Measurements from ENCODE around the gene ACY1.

ACY1 gene

DNA sequence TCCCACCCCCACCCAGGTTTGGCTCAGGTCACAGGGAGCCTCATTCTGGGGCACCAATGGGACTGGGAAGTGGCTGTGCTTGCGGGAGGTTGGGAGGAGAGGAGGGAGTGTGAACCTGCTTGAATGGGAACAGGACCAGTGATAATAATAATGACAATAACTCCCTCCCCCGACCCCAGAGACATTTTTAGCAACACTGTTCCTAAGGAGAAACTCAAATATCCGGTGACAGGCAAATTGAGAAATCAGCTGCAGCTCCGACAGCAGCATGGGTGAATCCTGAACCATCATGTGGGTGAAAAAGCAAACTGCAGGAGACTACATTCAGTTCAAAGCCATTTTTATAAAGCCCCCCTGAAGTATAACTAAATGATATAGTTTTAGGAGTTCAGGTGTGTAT, 24.0 kb downstream of the ACY1 start:
- DNase-seq, result no peak

DNA sequence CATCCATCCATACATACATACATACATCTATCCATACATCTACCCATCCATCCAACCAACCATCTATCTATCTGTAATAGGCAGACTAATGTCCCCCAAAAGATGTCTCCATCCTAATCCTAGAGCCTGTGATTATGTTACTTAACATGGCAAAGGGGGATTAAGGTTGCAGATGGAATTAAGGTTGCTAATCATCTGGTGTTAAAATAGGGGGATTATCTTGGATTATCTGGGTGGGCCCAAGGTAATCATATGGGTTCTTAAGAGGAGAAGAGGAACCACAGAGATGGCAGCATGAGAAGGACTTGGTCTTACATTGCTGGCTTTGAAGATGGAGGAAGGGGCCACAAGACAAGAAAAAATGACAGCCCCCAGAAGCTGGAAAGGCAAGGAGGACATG, 27.1 kb downstream of the ACY1 start:
- no peak for DNase-seq

- no peak for DNase-seq
These were observed 29.4 kb downstream of the ACY1 start for GRCh38 chr3:52012699-52013098.

- no peak for DNase-seq
These were observed 30.7 kb downstream of the ACY1 start for GRCh38 chr3:52013802-52014598.

- no peak for DNase-seq
These were observed 31.3 kb downstream of the ACY1 start for GRCh38 chr3:52014613-52015012.

DNA sequence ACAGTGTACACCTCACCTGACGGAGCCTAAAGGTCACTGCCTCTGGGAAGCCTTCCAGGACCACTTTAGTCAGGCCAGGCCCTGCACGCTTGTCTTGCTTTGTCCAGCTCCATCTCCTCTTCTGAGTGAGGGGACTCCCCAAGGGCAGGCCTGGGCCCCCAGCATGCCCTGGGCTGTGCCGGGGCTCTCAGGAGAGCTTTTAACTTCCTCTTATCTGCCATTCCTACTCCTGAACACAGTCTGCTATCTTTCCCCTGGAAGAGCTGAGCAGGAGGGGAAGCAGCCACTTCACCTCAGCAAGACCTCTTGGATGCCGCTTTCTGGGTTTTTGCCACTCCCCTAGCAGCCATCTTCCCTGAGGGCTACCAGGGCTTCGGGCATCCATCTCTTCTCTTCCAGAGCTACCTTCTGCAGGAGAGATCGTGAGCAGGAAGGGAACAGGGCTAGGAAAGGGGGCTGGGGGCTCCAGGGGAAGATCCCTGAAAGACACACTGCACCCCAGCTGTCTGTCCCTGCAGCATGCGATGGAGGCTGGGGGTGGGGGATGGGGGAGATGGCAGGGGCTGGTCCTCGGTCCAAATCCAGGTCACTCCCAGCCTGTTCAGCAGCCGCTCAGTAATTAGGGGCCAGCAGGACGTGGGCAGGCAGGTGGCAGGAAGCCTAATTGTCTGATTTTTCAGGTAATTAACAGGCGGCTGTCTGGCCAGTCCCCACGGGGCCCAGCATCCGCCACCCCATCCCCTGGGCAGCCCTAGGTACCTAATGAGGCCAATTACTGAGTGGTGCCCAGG, 32.3 kb downstream of the ACY1 start:
- DNase-seq, result no peak

DNA sequence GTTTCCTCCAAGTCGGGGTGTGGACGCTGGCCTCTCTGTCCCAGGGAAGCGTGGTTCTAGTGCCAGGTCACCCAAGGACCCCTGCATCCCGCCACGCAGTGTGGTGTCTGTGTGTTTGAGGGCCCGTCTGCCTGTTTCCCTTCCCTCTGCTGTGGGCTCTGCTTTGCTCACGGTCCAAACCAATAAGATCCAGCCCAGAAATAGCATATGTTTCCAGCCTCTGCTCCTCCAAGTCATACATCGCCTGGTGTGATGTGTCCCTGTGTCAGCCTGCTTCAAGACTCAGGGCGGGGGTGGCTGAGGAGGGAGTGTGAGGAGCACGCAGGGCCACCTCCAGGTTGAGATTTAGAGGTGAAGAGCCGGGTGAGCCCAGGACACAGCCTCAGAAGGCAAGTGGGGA, 34.3 kb downstream of the ACY1 start:
- DNase-seq, result no peak

DNA sequence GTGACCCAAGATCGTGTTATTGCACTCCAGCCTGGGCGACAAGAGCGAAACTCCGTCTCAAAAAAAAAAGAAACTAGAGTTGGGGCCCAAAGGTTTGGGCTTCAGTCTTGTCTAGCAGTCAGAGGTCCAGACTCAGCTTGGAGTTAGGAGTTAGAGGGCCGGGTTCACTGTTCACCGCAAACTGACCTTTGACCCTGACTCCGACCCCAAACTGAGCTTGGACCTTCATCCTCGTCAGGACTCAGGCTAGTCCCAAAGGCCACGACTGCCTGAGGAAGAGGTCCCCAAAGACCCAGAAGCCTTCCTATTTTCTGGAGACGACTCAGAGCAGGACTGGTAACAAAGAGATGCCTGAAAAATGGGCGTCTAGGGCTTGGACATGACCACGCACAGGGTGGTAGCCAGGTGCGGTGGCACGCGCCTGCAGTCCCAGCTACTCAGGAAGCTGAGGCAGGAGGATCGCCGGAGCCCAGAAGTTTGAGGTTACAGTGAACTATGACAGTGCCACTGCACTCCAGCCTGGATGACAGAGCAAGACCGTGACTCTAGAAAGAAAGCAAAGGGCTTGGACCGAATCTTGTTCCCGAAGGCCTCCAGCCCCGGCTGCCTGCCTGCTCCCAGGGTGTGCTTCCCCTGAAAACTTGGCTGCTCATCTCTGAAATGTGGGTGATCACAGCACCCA, 35.1 kb downstream of the ACY1 start:
- no peak for DNase-seq

DNA sequence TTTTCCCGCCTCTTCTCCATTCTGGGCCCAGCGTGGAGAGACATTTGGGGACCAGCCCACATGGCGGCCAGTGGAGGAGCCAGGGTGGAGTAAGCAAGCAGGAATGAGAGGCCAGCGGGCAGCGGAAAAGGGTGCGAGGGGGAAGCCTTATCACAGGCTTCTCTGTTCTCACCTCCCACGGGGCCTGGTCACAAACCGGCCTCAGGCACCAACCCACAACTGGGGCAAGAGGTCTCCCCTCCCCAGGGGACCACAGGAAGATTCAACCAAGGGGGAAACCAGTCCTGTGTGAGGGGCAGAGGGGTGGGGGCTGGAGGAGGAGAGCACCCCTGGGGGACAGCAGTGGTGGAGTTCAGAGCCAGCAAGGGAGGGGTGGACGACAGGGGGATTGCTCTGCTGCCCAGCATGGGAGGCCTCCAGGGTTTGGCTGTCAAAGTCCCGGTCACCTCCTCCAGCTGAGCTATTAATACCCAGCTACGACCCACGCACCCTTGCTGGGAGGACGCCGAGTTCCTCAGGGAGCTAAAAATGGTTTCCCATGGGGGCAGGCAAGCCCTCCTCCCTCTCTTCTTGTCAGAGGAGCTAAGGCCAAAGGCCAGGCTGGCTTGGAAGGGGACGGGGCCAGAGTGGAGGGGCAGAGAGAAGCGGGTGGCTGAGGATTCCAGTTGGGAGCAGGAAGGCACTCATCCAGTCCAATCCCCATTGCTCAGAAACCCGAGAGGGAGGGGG, 36.2 kb downstream of the ACY1 start:
- no peak for DNase-seq

GRCh38 chr3:52020796-52021195, 37.5 kb downstream of the ACY1 start:
- no peak for DNase-seq

DNA sequence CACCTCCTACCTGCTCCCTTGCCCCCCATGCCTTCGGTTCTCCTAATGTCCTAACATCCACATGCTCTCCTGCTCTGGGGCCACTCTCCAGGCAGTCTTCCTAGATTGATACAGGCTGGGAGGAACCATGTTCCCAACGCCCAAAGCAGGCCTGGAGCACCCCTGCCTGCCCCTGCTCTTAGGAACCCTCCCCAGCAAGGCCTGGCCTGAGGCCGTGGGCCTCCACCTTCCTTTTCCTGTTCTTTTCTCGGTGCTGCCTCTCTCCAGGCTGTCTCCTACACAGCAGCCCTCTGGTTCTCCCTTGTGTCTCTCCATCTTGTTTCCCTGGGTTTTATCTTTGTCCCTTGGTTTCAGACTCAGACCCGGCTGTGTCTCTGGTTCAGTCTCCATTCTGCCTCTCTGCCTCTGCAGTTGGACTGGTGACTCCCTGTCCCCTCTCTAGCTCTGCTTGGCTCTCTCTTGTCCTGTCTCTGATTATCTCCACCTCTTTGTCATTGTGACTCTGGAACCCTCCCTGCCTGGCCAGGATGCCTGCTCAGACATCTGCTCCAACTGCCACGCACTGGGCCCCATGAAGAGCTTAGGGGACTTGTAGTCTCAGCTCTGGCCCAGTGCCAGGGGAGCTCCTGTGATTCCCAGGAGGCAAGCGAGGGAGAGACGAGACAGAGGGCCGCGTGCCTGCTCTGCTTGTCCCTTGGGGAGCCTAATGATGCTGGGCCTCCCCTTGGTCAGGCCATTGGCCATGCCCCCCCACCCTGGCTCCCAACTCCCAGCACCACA, 38.3 kb downstream of the ACY1 start:
- no peak for DNase-seq

DNA sequence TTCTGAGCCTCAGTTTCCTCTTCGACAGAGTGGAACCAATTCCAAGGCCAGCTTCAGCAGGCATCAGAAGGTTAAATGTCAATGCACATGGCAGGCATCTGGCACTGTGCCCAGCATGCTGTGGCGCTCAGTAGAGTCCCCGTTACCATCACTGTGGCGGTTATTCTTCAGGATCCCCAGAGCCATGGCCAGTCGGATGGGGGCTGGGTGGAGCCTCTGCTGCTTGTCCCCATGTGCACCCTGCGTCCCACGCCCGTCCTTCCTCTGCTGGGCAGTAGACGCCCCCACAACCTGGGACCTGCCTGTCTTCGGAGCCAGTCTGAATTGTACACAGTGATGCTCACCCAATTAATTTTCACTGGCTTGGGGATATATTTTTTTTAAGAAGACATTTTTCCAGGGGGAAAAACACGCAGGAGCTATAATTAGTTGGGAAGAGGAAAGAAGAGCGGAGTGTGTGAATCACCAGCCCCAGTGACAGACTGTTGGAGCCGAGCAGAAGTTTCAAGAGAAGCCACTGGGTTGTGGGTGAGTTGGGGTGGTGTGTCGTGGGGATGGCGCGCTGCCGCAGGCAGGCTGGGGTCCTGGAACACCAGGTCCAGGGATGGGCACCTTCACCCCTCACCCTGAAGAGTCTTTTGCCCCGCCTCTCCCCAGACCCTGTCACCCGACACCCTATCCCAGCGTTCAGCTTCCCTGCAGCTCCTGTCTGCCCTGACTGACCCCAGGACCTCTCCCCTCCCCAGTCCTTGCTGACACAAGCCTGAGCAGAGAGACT, 39.2 kb downstream of the ACY1 start:
- no peak for DNase-seq

DNA sequence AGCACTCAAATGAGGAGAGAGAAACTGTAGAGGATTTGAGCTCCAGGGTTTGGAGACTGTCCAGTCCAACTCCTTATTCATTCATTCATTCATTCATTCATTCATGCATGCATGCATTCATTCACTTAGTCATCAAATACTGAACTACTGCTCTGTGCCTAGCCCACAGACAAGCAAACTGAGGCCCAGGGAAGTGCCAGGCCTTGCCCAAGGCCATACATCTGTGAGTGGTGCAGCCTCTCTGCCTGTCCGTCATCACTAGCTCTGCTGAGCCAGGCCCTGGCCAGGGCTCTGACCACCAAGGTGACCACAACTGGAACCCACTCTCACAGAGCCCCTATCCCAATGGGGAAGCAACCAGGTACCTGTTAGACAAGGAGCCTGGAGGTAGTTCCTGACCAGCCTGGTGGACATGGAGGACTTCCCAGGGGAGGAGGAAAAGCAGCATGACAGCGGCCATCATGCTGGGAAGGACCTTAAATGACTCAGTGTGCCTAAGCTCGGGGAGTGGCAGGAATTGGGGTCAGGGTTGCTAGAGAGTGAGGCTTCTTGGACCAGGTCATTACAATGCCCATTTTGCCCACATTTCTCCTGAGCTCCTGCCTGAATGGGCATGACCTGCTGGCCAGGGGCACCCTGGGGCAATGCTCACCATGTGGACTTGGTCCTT, 39.9 kb downstream of the ACY1 start:
- no peak for DNase-seq

DNA sequence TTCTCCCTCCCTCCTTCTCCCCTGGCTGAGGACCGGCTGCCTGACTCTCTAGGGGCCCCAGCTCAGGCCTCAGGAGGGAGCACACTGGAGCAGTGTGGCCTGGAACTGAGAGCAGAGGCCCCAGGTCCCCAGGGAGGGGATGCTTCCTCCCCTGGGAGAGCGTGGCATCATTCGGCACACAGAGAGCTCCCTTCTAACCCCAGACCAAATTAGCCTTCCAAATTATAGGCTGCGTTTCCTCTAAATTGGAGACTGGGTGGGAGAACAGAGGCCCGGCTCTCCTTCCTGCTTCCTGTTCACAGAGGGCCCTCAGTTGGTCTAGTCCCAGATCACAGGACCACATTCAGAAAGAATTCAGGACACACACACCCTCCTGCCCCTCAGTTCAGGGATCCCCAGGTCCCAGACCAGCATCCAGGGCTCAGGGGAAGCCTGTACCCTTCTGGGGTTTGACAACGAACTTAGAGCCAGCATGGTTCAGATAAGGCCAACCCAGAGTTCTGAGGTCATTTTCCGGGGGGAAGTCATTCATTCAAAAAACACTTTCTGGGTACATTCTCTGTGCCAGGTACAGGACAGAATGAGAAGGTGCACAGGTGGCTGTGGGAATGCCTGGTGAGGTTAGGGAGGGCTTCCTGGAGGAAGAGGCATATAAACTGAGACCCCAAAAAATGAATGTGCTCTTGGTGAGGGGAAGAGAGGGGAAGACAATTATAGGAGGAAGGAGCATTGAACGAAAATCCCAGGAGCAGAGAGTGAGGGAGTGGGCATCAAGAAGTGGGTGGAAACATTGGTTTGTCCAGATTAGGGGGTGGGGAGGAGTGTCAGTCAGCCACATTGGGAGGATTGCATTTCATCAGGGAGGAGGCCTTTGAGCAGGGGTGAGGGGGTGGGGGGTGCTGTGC, 40.8 kb downstream of the ACY1 start:
- DNase-seq, result no peak

DNA sequence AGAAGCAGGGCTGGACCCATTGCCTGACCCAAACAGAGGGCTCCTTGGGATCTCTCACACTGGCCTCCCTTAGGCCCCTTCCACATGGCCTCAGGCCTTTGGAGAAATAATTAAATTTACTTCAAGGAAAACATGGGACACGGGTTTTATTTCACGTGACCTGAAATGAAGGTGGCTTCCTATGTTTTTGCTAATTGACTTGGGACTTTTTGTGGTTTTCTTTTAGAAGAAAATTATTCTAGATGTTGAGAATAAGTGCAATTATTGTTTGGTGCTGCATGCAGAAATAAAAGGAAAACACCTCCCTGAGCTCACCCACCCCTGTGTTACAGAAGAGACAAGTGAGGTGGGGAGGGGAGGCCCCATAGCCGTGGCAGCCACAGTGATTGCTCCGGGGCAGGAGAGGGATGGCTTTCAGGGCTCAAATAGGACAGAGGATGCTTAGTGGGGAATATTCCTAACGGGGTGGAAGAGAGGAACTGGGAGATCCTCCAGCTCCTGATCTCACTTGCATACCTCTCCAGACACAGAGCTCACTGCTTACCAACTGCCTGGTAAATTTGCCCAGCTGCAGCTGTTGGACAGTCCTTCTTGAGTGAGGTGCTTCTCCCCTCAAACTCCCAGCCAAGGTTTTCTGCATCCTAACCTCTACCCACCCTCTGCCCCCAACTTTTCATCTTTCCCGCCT, 41.6 kb downstream of the ACY1 start:
- no peak for DNase-seq

DNA sequence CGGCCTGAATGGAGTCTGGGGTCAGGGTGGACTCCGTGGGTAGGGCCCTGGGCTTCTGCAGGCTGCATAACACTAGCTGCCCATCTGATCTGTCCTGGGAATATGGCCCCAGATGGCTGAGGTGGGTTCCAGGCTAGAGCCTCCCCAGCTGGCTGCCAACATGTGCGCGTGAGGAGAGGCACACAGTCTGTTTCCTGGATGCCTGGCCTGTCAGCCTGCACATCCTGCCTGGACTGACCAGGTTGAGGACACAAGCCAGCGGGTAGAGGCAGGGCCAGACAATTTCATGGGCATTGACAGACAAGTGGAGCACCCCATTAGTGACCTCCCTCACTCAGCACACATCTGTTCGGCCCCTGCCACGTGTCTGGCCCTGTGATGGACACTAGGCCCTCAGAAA, 42.1 kb downstream of the ACY1 start:
- DNase-seq, result no peak

DNA sequence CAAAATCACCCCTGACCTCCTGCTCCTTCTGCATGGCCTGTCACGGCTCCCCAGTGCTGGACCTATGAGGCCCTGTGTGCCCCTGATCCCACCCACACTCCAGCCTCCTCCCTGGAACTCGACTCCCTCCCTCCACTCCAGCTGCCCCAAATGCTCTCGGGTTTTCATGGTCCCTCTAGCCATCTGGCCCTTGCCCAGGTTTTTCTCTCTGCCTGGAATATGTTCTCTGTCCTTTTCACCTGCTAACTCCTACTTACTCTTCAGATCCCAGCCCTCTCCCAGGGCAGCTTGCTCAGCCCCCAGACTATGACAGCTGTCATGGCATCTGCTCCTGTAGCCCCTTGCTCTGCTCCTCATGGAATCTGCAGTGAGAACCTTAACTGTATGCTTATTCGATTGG, 42.7 kb downstream of the ACY1 start:
- DNase-seq, result no peak

- no peak for DNase-seq
These were observed 45.2 kb downstream of the ACY1 start for GRCh38 chr3:52028572-52028971.

DNA sequence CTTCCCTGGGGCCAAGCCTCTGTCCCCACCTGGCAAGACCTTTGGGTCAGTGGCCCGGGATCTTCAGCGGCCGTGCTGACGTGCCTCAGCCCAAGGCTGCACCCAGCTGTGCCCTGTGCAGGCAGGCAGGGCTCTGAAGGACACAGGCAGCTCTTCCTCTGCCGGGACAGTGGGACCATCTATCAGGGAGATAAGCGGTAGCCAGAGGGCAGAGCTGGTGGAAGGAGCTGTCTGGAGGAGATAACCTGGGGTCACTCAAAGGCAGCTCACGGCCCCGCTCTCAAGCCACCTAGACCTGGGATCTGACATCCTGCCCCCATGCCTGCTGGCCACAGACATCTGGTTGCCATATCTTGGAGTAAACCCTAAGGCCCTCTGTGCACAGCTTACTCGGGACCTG, 45.7 kb downstream of the ACY1 start:
- DNase-seq, result no peak

All from activated T-cell treated with anti-CD3 and anti-CD28 coated beads, Interleukin-2, amount 50 U/mL, for 48 hours (primary cell).